GM21447 (cell line): ENCODE data around the gene KCTD17.

Experiments used
- ATAC-seq: cut with Tn5 transposase; IDR thresholded peaks from one replicate; pipeline ENCODE4 v1.9.1; 2021; ENCODE audit not compliant: unreplicated experiment

KCTD17 gene

DNA sequence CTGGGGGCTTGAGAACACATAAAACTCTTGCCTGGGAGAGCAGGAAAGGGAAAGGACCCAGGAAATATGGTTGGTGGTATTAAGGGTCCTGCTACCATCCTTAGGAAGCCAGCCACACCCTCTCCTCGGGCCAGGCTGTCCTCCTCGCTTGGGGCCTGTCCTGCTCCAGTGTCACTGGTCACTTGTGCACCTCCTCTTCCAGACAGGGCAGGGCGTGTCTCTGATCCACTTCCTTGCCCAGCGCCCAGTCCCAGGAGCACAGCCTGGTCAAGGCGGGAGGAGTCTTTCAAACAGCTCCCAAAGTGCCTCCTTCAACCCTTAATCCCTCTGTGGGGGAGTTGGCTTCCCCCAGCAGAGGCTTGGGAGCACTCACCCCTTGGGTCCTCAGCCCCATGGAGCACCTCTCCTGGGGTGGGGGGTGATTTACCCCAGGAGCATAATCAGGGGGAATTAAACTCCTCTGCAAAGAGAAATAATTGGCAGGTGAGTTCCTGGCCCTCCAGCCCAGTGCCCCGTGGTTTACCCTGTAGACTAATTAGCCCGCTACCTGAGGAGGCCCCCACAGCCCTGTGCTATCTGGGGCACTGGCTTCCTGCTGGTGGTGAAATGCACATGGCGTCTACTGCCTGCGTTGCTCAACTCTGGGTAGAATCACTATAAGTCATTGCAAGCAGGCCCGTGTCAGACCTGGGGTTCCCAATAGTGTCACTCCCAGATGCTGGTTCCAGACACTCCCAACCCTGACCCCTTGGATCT lies 49.9 kb downstream of the KCTD17 start:
- ATAC-seq = no peak

GRCh38 chr22:37103151-37103550 lies 51.6 kb downstream of the KCTD17 start:
- ATAC-seq = no peak

DNA sequence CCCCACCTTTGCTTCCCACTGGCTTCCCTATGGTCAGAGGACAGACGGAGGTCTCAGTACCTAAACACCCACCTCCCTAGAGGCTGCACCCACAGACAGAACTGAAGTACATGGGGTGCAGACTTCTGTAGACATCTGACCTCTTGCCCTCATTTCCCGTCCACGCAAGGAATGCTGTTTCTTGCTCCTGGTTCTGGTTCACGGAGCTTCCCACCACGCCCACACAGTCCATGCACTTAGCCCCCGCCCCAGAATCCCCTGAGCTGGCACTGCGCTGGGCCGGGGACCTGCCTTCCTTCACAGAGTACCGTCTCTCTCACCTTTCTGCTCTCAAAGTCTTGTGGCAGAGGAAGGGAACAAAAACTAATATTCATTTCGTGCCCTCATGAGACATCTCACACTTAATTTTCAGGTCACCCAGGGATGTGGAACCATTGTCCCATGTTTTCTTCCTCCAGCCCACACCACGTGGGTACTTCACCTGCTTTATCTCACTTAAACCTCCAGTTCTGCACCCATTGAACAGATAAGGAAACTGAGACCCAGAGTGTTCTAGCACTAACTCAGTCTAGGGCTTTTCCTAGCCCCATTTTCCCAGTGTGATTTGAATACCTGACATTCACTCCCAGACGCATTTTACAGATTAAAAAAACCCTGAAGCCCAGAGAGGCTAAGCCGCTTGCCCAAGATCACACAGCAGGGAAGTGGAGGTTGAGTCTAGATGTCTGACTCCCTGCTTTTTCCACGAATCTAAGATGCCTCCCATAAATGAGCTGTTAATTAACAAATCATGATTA lies 52.3 kb downstream of the KCTD17 start:
- no peak for ATAC-seq

DNA sequence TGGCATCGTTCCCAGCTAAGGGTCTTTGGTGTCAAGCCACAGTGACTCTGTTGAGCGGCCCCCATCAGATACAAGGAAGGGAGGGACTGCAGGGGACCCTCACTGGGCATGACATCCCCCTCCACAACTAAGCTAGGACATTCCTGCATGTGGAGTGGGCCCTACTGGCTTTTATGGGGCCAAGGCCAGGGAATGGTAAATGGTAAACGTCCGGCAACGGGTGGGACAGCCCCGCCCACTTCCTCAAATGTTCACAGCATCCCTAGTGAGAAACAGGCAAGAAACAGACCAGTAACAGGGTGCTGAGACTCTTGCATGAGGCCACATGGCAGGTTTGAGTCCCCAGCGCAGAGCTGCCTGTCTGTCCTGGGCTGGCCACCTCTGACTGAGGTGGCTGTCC lies 53.6 kb downstream of the KCTD17 start:
- no peak for ATAC-seq

GRCh38 chr22:37105990-37106389 lies 54.4 kb downstream of the KCTD17 start:
- ATAC-seq = no peak

- ATAC-seq = no peak
Measured at GRCh38 chr22:37107816-37108621, 56.5 kb downstream of the KCTD17 start.

DNA sequence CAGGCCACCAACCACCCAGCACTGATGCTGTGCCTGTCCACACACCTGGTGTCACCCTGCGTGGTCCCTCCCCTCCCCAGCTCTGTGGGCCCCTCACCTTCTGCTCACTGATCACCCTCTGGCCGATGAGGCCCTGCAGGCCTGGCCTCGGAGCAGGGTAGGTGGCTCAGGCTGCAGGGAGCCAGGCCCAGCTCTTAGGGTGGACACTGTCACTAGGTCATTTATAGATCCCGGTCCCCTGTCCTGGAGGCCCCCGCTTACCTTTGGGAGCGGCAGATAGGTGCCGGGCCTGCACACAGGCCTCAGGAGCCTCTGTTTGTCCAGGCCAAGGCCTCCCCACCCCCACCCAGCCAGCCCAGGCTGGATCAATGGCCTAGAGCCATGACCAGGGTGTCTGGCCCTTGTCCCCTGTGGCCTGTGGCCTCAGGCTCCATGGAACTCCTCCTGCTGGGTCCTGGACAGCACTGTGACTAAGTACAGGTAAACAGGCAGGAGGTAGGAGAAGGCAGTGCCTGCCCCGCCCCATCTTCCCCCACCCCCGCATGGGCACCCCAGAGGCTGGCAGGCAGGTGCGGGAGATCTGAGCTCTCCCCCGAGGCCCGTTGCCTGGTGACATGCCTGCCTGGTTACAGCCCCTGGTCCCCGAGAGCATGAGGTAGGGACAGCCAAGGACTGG lies 57.8 kb downstream of the KCTD17 start, which contains the start of gene TMPRSS6:
TSS of gene TMPRSS6 (minus strand) at position 472 of the 676 bp plus-strand sequence. CDS start 6,296 bp downstream, outside the sequence.
- no peak for ATAC-seq

- ATAC-seq = no peak
Measured at GRCh38 chr22:37111156-37111717, 59.7 kb downstream of the KCTD17 start.

GRCh38 chr22:37112084-37112728 lies 60.7 kb downstream of the KCTD17 start:
- no peak for ATAC-seq
